Activated B cell treated with CpG ODN at 0.5 μM for 24 hours (primary cell): ENCODE measurements around the gene AAGAB. TPM values are rescaled to one million over a fixed set of nuclear protein-coding genes. Genes with fewer than 3 reads are reported as not detected.
A peak's percentile ranks its signal among the peaks of the same experiment; 100 is the strongest.
"Not testable (repeated sequence)": the region's sequence is repeated elsewhere in the genome, so short reads cannot be mapped to it uniquely, and the experiment has no call there.

Experiments
- ATAC-seq: fragments of 200-7000 bp; cut with Tn5 transposase; one replicate; pipeline ENCODE4 v1.10.0; 2021; ENCODE audit warnings: low read depth, mild to moderate bottlenecking, moderate library complexity
- CTCF ChIA-PET: fragments of 350-600 bp; sonication (Branson Sonifier 250); formaldehyde crosslinking; loops from one replicate; lab custom pipeline; 2021; ENCODE audit warnings: antibody characterized with exemption; lab: Charles Lee
- POLR2A ChIA-PET: fragments of 350-600 bp; sonication (Branson Sonifier 250); formaldehyde crosslinking; loops from one replicate; lab custom pipeline; 2021; ENCODE audit warnings: antibody characterized with exemption; lab: Charles Lee
- DNase-seq: peaks from one replicate; pipeline ENCODE4 v3.0.0; 2022
- H3K27ac Mint-ChIP-seq: one replicate; pipeline ENCODE4 v1.8.0; 2020; ENCODE audit warnings: mixed read lengths
- H3K27me3 Mint-ChIP-seq: one replicate; pipeline ENCODE4 v1.8.0; 2021; ENCODE audit warnings: mixed read lengths
- H3K36me3 Mint-ChIP-seq: one replicate; pipeline ENCODE4 v1.8.0; 2021; ENCODE audit warnings: low read depth, mixed read lengths
- H3K4me1 Mint-ChIP-seq: one replicate; pipeline ENCODE4 v1.8.0; 2021; ENCODE audit warnings: mixed read lengths
- H3K4me3 Mint-ChIP-seq: one replicate; pipeline ENCODE4 v1.8.0; 2020; ENCODE audit warnings: mild to moderate bottlenecking, mixed read lengths
- H3K9me3 Mint-ChIP-seq: one replicate; pipeline ENCODE4 v1.8.0; 2020; ENCODE audit warnings: mixed read lengths
- intact Hi-C: fragments of 100-400 bp; cut with micrococcal nuclease; formaldehyde crosslinking; loops from one replicate; pipeline ENCODE4 v1.15.1; 2024
- total RNA-seq: library from RNA; stranded (reverse); gene quantifications from 2 replicates; pipeline ENCODE4 v1.2.3, GENCODE V29; 2022
- TF ChIP-seq, protein P1 (sequence below): fragments of 200-600 bp; IDR thresholded peaks from one replicate; pipeline ENCODE4 v1.8.0; 2022; ENCODE audit warnings: antibody characterized with exemption, mild to moderate bottlenecking

Gene AAGAB
- total RNA-seq, 1 donor from 2014 or later: 48.5 TPM

- no peak overlapping the region for H3K4me3 Mint-ChIP-seq
- H3K9me3 Mint-ChIP-seq: no peaks in the 10 kb centered on the region
- POLR2A ChIA-PET: no interaction called here
- DNase-seq (no peak), ATAC-seq (no peak)
- intact Hi-C loops: loop anchor here (10.0 kb wide), 1 partner anchor 755 kb away; the partner anchor contains the start of genes RPL4 and ZWILCH
- H3K36me3 Mint-ChIP-seq: peaks cover 2% of the 10 kb centered on the region
- peaks cover 11% of the 10 kb centered on the region for H3K4me1 Mint-ChIP-seq
- TF ChIP-seq, protein P1, sequence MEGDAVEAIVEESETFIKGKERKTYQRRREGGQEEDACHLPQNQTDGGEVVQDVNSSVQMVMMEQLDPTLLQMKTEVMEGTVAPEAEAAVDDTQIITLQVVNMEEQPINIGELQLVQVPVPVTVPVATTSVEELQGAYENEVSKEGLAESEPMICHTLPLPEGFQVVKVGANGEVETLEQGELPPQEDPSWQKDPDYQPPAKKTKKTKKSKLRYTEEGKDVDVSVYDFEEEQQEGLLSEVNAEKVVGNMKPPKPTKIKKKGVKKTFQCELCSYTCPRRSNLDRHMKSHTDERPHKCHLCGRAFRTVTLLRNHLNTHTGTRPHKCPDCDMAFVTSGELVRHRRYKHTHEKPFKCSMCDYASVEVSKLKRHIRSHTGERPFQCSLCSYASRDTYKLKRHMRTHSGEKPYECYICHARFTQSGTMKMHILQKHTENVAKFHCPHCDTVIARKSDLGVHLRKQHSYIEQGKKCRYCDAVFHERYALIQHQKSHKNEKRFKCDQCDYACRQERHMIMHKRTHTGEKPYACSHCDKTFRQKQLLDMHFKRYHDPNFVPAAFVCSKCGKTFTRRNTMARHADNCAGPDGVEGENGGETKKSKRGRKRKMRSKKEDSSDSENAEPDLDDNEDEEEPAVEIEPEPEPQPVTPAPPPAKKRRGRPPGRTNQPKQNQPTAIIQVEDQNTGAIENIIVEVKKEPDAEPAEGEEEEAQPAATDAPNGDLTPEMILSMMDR: no peak
- CTCF ChIA-PET: no interaction called here
- H3K27ac Mint-ChIP-seq: no peak overlapping the region
- no peaks in the 10 kb centered on the region for H3K27me3 Mint-ChIP-seq
Measured at GRCh38 chr15:67259806-67260205, 5.3 kb upstream of the AAGAB start.

GRCh38 chr15:67259379-67259778 lies 4.9 kb upstream of the AAGAB start:
- Mint-ChIP-seq H3K27ac (no peak overlapping the region), H3K4me3 (no peak overlapping the region), H3K9me3 (no peaks in the 10 kb centered on the region), H3K27me3 (no peaks in the 10 kb centered on the region), H3K4me1 (peaks cover 14% of the 10 kb centered on the region), H3K36me3 (peaks cover 5% of the 10 kb centered on the region)
- POLR2A ChIA-PET: no interaction called here
- CTCF ChIA-PET: no interaction called here
- no peak for DNase-seq
- TF ChIP-seq, protein P1: no peak
- no peak for ATAC-seq
- intact Hi-C loops: loop anchor here (10.0 kb wide), 1 partner anchor 755 kb away; the partner anchor contains the start of genes RPL4 and ZWILCH

- POLR2A ChIA-PET, H3K27ac Mint-ChIP-seq, ATAC-seq, CTCF ChIA-PET, DNase-seq, H3K4me3 Mint-ChIP-seq, H3K27me3 Mint-ChIP-seq, H3K9me3 Mint-ChIP-seq: not testable (repeated sequence)
- H3K36me3 Mint-ChIP-seq: peaks cover 11% of the 10 kb centered on the region
- H3K4me1 Mint-ChIP-seq: peaks cover 18% of the 10 kb centered on the region
- intact Hi-C loops: loop anchor here (10.0 kb wide), 1 partner anchor 754 kb away; the partner anchor contains the start of genes RPL4 and ZWILCH
Measured at GRCh38 chr15:67258412-67258811, 4.0 kb upstream of the AAGAB start.

DNA sequence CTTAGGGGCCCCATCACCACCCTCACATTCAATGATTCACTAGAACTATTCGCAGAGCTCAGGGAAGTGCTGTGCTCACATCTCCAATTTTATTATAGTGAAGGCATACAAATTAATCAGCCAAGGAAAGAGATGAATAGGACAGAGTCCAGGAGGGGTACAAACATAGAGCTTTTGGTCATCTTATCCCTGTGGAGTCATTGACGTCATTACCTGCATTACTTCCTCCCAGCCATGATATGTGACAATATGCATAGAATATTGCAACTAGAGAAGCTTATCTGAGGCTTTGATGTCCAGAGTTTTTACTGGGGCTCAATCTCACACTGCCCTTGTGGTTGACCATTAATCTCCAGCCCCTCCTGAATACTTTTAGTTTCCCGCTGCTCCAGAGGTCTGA lies 1.6 kb upstream of the AAGAB start:
- no peaks in the 10 kb centered on the region for H3K9me3 Mint-ChIP-seq
- H3K4me3 Mint-ChIP-seq: peak overlapping the region; percentile 99
- peaks cover 28% of the 10 kb centered on the region for H3K4me1 Mint-ChIP-seq
- ChIA-PET POLR2A (interaction anchor here (0.6 to 0.8 kb wide), 2 partner anchors 146 to 171 kb away, joined by 3 to 4 read pairs; no protein-coding TSS in a partner anchor), CTCF (no interaction called here)
- H3K36me3 Mint-ChIP-seq: peaks cover 11% of the 10 kb centered on the region
- no peaks in the 10 kb centered on the region for H3K27me3 Mint-ChIP-seq
- no peak for DNase-seq
- intact Hi-C loops: loop anchor here (10.0 kb wide), 1 partner anchor 751 kb away; the partner anchor contains the start of genes RPL4 and ZWILCH
- TF ChIP-seq, protein P1: no peak
- no peak for ATAC-seq
- no peak overlapping the region for H3K27ac Mint-ChIP-seq

DNA sequence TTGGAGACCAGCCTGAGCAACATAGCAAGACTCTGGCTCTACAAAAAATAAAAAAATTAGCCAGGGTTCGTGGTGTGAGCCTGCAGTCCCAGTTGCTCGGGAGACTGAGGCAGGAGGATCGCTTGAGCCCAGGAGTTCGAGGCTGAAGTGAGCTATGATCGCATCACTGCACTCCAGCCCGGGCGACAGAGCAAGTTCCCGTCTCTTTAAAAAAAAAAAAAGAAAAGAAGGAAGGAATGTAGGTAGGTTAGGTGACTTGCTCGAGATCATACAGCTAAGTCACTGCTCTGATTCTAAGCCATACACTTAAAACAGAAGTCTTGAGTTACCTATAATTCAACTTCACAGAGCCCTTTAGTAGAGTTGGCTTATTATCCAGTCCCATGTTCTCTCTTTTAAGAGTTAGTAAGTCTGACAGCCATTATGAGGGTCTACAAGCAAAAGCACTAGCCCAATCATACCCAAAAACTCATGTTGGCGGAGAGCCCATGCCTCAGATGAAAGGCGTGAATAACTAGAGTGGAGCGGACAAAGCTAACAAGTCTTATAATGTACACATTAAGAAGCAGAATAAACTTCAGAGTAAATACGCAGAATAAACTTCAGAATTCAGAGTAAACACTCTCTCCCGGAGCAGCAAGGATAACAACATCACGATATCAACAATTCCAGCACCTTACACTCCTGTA lies 768 bp downstream of the AAGAB start:
- Mint-ChIP-seq H3K4me1 (peaks cover 26% of the 10 kb centered on the region), H3K27ac (peak overlapping the region; percentile 95), H3K4me3 (peak overlapping the region; percentile 99), H3K9me3 (no peaks in the 10 kb centered on the region), H3K36me3 (peaks cover 12% of the 10 kb centered on the region), H3K27me3 (no peaks in the 10 kb centered on the region)
- ATAC-seq (no peak), DNase-seq (no peak)
- ChIA-PET POLR2A (interaction anchor here (0.7 to 1.9 kb wide), 10 partner anchors 13 to 188 kb away, joined by 3 to 18 read pairs (median 5); partner anchors contain the start of gene SMAD3), CTCF (no interaction called here)
- intact Hi-C loops: loop anchor here (1.0 to 10.0 kb wide), 6 partner anchors 12 to 749 kb away; partner anchors contain the start of genes RPL4, SMAD3 and ZWILCH
- TF ChIP-seq, protein P1: no peak
